ENCODE results near the gene ZG16. TPM values are rescaled to one million over a fixed set of nuclear protein-coding genes. Genes with fewer than 3 reads are reported as not detected.
A peak's percentile ranks its signal among the peaks of the same experiment; 100 is the strongest.
"Not testable (repeated sequence)": the region's sequence is repeated elsewhere in the genome, so short reads cannot be mapped to it uniquely, and the experiment has no call there.

The ZG16 gene
- total RNA-seq, 2 donors from 2014 or later: not detected

DNA sequence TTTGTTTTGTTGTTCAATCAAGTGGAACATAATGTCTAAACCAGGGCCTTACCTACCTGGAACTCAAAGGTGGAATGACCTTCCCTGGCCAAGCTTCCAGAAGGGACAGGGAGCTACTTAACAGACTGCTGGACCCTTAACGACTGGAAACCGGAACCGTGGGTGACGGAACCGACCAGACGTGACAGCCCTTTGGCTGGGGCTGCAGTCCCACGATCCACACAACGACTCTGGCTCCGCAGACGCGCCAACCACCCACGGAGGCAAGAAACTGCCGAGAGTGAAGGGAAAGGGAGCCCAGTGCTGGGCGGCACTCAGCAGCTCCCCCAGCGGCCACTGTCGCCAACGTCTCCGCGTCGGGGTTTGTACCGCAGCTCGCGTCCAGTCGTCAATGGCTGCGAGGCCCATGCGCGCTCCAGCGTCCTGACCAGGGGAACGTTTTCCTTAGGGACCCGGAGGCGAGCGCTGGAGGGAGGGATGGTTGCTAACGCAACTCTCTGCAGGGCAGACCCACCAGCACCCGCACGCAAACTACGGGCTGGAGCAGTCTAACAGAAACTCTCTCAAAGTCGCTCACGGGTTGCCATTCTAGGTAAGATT lies 6.9 kb downstream of the ZG16 start:
- TF ChIP-seq CTCF (IDR thresholded peaks at IDR 0.05): peak; percentile 86
- Histone ChIP-seq H3K4me3 (peak overlapping the region; percentile 65), H3K36me3 (no peaks in the 10 kb centered on the region), H3K27ac (no peak overlapping the region), H3K27me3 (replicated peaks; ENCODE audit: insufficient read depth) (no peaks in the 10 kb centered on the region), H3K9me3 (no peaks in the 10 kb centered on the region), H3K4me1 (ENCODE audit: control insufficient read depth in 1 of 2, low read depth in 2 of 2) (peaks cover 10 to 11% of the 10 kb centered on the region in 2 donors)
- DNase-seq (ENCODE audit: low spot score) (no peak), ATAC-seq (ENCODE audit: insufficient number of reproducible peaks, low FRiP score, low read depth) (no peak)

DNA sequence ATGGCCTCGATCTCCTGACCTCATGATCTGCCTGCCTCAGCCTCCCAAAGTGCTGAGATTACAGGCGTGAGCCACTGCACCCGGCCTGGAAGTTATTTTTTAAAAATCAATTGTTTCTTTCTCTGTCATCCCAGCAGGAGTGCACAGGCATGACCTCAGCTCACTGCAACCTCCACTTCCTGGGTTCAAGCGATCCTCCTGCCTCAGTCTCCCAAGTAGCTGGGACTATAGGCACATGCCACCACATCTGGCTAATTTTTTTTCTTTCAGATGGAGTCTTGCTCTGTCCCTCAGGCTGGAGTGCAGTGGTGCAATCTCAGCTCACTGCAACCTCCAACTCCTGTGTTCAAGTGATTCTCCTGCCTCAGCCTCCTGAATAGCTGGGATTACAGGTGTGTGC lies 9.1 kb downstream of the ZG16 start:
- not testable (repeated sequence) for DNase-seq (ENCODE audit: low spot score); H3K9me3 ChIP-seq; H3K4me3 ChIP-seq; H3K27ac ChIP-seq; H3K36me3 ChIP-seq; ATAC-seq (ENCODE audit: insufficient number of reproducible peaks, low FRiP score, low read depth); H3K27me3 ChIP-seq (replicated peaks; ENCODE audit: insufficient read depth)
- peaks cover 10 to 22% of the 10 kb centered on the region in 2 donors for H3K4me1 ChIP-seq (ENCODE audit: control insufficient read depth in 1 of 2, low read depth in 2 of 2)

- Histone ChIP-seq H3K4me1 (ENCODE audit: control insufficient read depth in 1 of 2, low read depth in 2 of 2) (peaks cover 10 to 22% of the 10 kb centered on the region in 2 donors), H3K36me3 (no peaks in the 10 kb centered on the region), H3K27ac (peak overlapping the region; percentile 47 to 82), H3K27me3 (replicated peaks; ENCODE audit: insufficient read depth) (no peaks in the 10 kb centered on the region), H3K4me3 (peak overlapping the region; percentile 79), H3K9me3 (no peaks in the 10 kb centered on the region)
- DNase-seq (ENCODE audit: low spot score) (no peak), ATAC-seq (ENCODE audit: insufficient number of reproducible peaks, low FRiP score, low read depth) (no peak)
- no peak for TF ChIP-seq CTCF (IDR thresholded peaks at IDR 0.05)
Measured at GRCh38 chr16:29789775-29790182, 11.7 kb downstream of the ZG16 start.

GRCh38 chr16:29790183-29790948 lies 12.3 kb downstream of the ZG16 start, which contains the start of gene KIF22:
Gene KIF22 (plus strand): TSS chr16:29790751. CDS start chr16:29790760, 9 bp downstream.
- Histone ChIP-seq H3K27me3 (replicated peaks; ENCODE audit: insufficient read depth) (no peaks in the 10 kb centered on the region), H3K9me3 (no peaks in the 10 kb centered on the region), H3K4me1 (ENCODE audit: control insufficient read depth in 1 of 2, low read depth in 2 of 2) (peaks cover 8 to 19% of the 10 kb centered on the region in 2 donors), H3K27ac (peak within 1 kb of the TSS; percentile 47 to 82), H3K4me3 (peak within 1 kb of the TSS; percentile 79), H3K36me3 (no peaks in the 10 kb centered on the region)
- peak; percentile 96 for DNase-seq (ENCODE audit: low spot score)
- peak; percentile 97 for ATAC-seq (ENCODE audit: insufficient number of reproducible peaks, low FRiP score, low read depth)
- TF ChIP-seq CTCF (IDR thresholded peaks at IDR 0.05): peak; percentile 66

DNA sequence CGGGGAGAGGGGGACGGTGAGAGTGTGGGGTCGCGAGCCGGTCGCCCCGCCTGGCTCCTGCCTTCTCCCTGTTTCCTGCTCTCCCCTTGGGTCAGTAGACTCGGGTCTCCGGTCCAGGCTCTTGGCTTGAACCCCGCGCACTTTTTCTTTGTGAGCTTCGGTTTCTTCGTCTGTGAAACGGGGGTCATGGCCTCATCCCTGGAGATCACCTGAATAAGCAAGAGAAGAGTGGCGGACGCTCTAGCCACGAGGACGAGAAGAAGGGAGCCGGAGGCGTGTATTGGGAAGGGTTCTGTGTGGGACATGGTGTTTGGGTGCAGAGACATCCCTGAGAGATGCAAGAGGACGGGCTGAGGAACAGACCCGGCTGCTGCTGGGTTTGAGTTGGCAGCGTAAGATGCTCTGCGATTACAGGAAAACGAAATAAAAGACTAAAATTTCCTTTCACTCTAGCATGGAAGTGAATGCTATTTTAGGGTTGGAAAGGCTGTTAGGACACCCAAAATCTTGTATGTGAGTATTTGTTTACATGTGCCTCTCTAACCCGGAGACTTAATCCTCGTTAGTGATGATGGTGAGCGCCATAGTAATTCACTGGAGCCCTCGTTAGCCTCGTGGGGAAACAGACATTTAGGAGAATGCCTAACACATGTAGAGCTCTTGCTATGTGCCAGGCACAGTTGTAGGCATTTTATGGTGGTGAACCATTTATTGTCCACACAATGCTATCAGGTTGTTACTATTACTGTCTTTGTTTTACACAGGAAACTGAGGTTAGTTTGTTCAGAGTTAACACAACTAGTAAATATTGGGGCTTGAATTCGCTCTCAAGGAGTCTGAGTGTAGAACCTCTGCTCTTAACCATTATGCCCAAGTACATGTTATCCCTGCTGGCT lies 13.1 kb downstream of the ZG16 start:
- Histone ChIP-seq H3K4me3 (peak overlapping the region; percentile 79), H3K36me3 (no peaks in the 10 kb centered on the region), H3K9me3 (no peaks in the 10 kb centered on the region), H3K27me3 (replicated peaks; ENCODE audit: insufficient read depth) (no peaks in the 10 kb centered on the region), H3K27ac (no peak overlapping the region), H3K4me1 (ENCODE audit: control insufficient read depth in 1 of 2, low read depth in 2 of 2) (peaks cover 5 to 16% of the 10 kb centered on the region in 2 donors)
- no peak for ATAC-seq (ENCODE audit: insufficient number of reproducible peaks, low FRiP score, low read depth)
- TF ChIP-seq CTCF (IDR thresholded peaks at IDR 0.05): no peak
- DNase-seq (ENCODE audit: low spot score): no peak

Measured in thoracic aorta (tissue), 2 donors.